HG03095 (cell line): Measurements from ENCODE around the gene CYB561D1.

ENCODE experiments used
- ATAC-seq: cut with Tn5 transposase; IDR thresholded peaks from one replicate; pipeline ENCODE4 v1.9.1; 2021; ENCODE audit warnings: moderate library complexity; ENCODE audit not compliant: unreplicated experiment

Gene CYB561D1

GRCh38 chr1:109546311-109547109 lies 52.6 kb downstream of the CYB561D1 start:
- ATAC-seq = peak; percentile 40

DNA sequence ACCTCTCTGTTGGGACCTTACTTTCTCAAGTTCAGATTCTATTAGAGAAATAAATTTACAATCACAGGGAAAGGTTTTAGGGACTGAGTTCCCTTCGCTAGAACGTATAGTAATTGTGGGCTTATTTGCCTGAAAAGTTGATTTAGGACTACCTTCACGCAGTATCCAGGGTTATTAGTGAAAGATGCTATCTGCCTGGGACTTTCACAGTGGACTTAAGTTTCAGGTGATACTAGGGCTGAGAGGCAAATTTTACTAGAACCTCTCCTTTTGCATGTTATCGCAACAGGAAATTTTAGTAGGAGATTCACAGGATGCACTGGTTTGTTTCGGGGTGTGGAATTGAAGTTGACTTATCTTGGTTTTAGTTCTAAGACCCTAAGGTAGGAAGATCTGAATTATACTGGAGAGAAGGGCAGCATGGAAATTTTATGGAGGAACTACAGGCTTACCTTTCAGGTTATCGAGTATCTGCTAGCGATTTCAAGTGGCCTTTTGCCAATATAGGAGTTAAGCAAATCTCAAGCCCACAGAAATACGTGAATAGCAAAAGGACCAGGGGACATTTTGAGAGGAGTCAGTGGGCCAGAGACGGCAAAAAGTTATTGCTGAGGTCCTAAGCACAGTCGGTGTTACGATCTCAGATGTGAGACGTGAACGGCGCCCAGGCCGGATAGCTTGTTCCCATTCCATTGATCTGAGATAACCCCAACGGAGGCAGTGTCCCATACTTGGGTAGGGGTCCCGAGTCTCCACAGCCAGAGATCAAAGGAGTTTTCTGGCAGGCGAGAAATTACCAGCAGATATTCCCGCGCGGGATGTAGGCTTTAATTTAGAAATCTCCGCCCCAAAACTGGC lies 53.8 kb downstream of the CYB561D1 start:
- no peak for ATAC-seq

- peak; percentile 85 for ATAC-seq
These were observed 54.7 kb downstream of the CYB561D1 start, which contains the start of gene GNAI3 for GRCh38 chr1:109548321-109549267. GNAI3 (plus strand) TSS chr1:109548615; CDS start chr1:109548721, 106 bp downstream.
